Gastrocnemius medialis (tissue), 4 donors: Measurements from ENCODE around the gene STMND1. TPM values are rescaled to one million over a fixed set of nuclear protein-coding genes. Genes with fewer than 3 reads are reported as not detected.
A peak's percentile ranks its signal among the peaks of the same experiment; 100 is the strongest.

Experiments
- ATAC-seq, 2 donors: fragments of 150-250 bp; one replicate each; pipeline ENCODE4 v1.9.1; 2016
- DNase-seq, 2 donors: peaks; one replicate each; pipeline ENCODE4 v3.0.0-alpha.2; 2019
- H3K27ac ChIP-seq, 4 donors: fragments of 200-600 bp; sonication (generic); 1 replicate in 1 of 4; 2 replicates in 3 of 4; pipeline ENCODE4 v1.5.1; 2016 to 2018; ENCODE audit warnings: mild to moderate bottlenecking in 2 of 4, moderate library complexity in 1 of 4
- H3K27me3 ChIP-seq, 3 donors: fragments of 200-600 bp; sonication (generic) in 2 of 3; 1 replicate in 1 of 3; 2 replicates in 2 of 3; pipeline versions ENCODE4 v1.5.1 to v1.6.0; 2016 to 2019; ENCODE audit warnings: mild to moderate bottlenecking in 1 of 3, moderate library complexity in 1 of 3
- H3K36me3 ChIP-seq, 2 donors: fragments of 200-600 bp; sonication (generic) in 1 of 2; one replicate each; pipeline ENCODE4 v1.5.1; 2017 to 2018
- H3K4me1 ChIP-seq, 2 donors: fragments of 200-600 bp; sonication (generic) in 1 of 2; one replicate each; pipeline ENCODE4 v1.5.1; 2016 to 2017; ENCODE audit warnings: mild to moderate bottlenecking in 2 of 2
- H3K4me3 ChIP-seq, 4 donors: fragments of 200-600 bp; sonication (generic) in 3 of 4; 1 replicate in 1 of 4; 2 replicates in 3 of 4; pipeline ENCODE4 v1.5.1; 2016 to 2019; ENCODE audit warnings: mild to moderate bottlenecking in 2 of 4
- H3K9me3 ChIP-seq, 3 donors: fragments of 200-600 bp; sonication (generic) in 2 of 3; 1 replicate in 1 of 3; 2 replicates in 2 of 3; pipeline ENCODE4 v1.5.1; 2016 to 2019
- CTCF ChIP-seq, 5 experiments: fragments of 450-650 bp in 3 of 5; fragments of 200-600 bp in 2 of 5; sonication (generic) in 2 of 5; IDR thresholded peaks in 4 of 5; conservative IDR thresholded peaks in 1 of 5; 1 replicate in 4 of 5; 2 replicates in 1 of 5; pipeline ENCODE4 v1.5.1; 2016 to 2019; ENCODE audit warnings: antibody characterized with exemption in 5 of 5, mild to moderate bottlenecking in 3 of 5, moderate library complexity in 3 of 5
- POLR2A ChIP-seq, 2 donors: fragments of 450-650 bp; IDR thresholded peaks; one replicate each; pipeline ENCODE4 v1.6.1; 2017; ENCODE audit warnings: antibody characterized with exemption in 2 of 2, mild to moderate bottlenecking in 2 of 2, moderate library complexity in 2 of 2
- in situ Hi-C, 4 donors: fragments of 200-750 bp; cut with MboI; loops; one replicate each; pipeline versions ENCODE4 v1.15.0 to v1.8.0; 2017; ENCODE audit warnings: low sequenced_read_pairs in 4 of 4
- intact Hi-C: fragments of 100-400 bp; cut with DNase I; formaldehyde crosslinking; loops from one replicate; pipeline ENCODE4 v1.15.1; 2023; ENCODE audit warnings: low total_unique reads
- total RNA-seq, 4 donors: library from RNA; depleted of rRNA; stranded (reverse); fragments of >200 nt; gene quantifications; one replicate each; pipeline versions ENCODE4 v1.1.0 to v1.2.3, GENCODE V29; 2016

The STMND1 gene
- total RNA-seq, 4 donors from 2014 or later = not detected

GRCh38 chr6:17083397-17083796, 18.5 kb upstream of the STMND1 start:
- Histone ChIP-seq H3K27me3 (no peaks in the 10 kb centered on the region), H3K4me1 (peaks cover 3 to 8% of the 10 kb centered on the region in 2 donors), H3K4me3 (no peak overlapping the region), H3K9me3 (no peaks in the 10 kb centered on the region), H3K36me3 (no peaks in the 10 kb centered on the region), H3K27ac (no peak overlapping the region)
- no peak for TF ChIP-seq POLR2A (IDR thresholded peaks at IDR 0.05)
- no peak for TF ChIP-seq CTCF (IDR thresholded peaks at IDR 0.05 in 4 of 5, conservative IDR thresholded peaks at IDR 0.05 in 1 of 5)
- DNase-seq (no peak), ATAC-seq (no peak)
- in situ Hi-C loops = no loop called here
- intact Hi-C loops = no loop called here

GRCh38 chr6:17086469-17086868, 15.4 kb upstream of the STMND1 start:
- Histone ChIP-seq H3K4me1 (peaks cover 3 to 8% of the 10 kb centered on the region in 2 donors), H3K36me3 (no peaks in the 10 kb centered on the region), H3K27me3 (no peaks in the 10 kb centered on the region), H3K9me3 (no peaks in the 10 kb centered on the region), H3K4me3 (no peak overlapping the region), H3K27ac (no peak overlapping the region)
- ATAC-seq (peak; percentile 46 to 54), DNase-seq (no peak)
- intact Hi-C loops (no loop called here), in situ Hi-C loops (no loop called here)
- no peak for TF ChIP-seq POLR2A (IDR thresholded peaks at IDR 0.05)
- peak; percentile 5 to 58 (median 40) for TF ChIP-seq CTCF (IDR thresholded peaks at IDR 0.05 in 4 of 5, conservative IDR thresholded peaks at IDR 0.05 in 1 of 5)

- Histone ChIP-seq H3K4me3 (no peak overlapping the region), H3K9me3 (no peaks in the 10 kb centered on the region), H3K27me3 (no peaks in the 10 kb centered on the region), H3K36me3 (no peaks in the 10 kb centered on the region), H3K27ac (no peak overlapping the region), H3K4me1 (no peaks in the 10 kb centered on the region)
- no peak for TF ChIP-seq CTCF (IDR thresholded peaks at IDR 0.05 in 4 of 5, conservative IDR thresholded peaks at IDR 0.05 in 1 of 5)
- no peak for TF ChIP-seq POLR2A (IDR thresholded peaks at IDR 0.05)
- intact Hi-C loops (no loop called here), in situ Hi-C loops (no loop called here)
- no peak for ATAC-seq
- no peak for DNase-seq
Measured at GRCh38 chr6:17088091-17088611, 13.7 kb upstream of the STMND1 start.

GRCh38 chr6:17091122-17091521, 10.7 kb upstream of the STMND1 start:
- intact Hi-C loops = no loop called here
- TF ChIP-seq POLR2A (IDR thresholded peaks at IDR 0.05) (no peak), CTCF (IDR thresholded peaks at IDR 0.05 in 4 of 5, conservative IDR thresholded peaks at IDR 0.05 in 1 of 5) (no peak)
- in situ Hi-C loops = no loop called here
- DNase-seq (no peak), ATAC-seq (no peak)
- Histone ChIP-seq H3K9me3 (no peaks in the 10 kb centered on the region), H3K36me3 (no peaks in the 10 kb centered on the region), H3K4me1 (no peaks in the 10 kb centered on the region), H3K4me3 (no peak overlapping the region), H3K27me3 (no peaks in the 10 kb centered on the region), H3K27ac (no peak overlapping the region)

GRCh38 chr6:17093686-17094085, 8.2 kb upstream of the STMND1 start:
- no peaks in the 10 kb centered on the region for H3K4me1 ChIP-seq
- no peaks in the 10 kb centered on the region for H3K27me3 ChIP-seq
- no peaks in the 10 kb centered on the region for H3K36me3 ChIP-seq
- ATAC-seq = no peak
- H3K9me3 ChIP-seq = no peaks in the 10 kb centered on the region
- no peak for DNase-seq
- no peak overlapping the region for H3K4me3 ChIP-seq
- TF ChIP-seq CTCF (IDR thresholded peaks at IDR 0.05 in 4 of 5, conservative IDR thresholded peaks at IDR 0.05 in 1 of 5) (no peak), POLR2A (IDR thresholded peaks at IDR 0.05) (no peak)
- in situ Hi-C loops (no loop called here), intact Hi-C loops (no loop called here)
- H3K27ac ChIP-seq = no peak overlapping the region
